ENCODE data around the gene MACROD1.
A peak's percentile ranks its signal among the peaks of the same experiment; 100 is the strongest.

Gene MACROD1

DNA sequence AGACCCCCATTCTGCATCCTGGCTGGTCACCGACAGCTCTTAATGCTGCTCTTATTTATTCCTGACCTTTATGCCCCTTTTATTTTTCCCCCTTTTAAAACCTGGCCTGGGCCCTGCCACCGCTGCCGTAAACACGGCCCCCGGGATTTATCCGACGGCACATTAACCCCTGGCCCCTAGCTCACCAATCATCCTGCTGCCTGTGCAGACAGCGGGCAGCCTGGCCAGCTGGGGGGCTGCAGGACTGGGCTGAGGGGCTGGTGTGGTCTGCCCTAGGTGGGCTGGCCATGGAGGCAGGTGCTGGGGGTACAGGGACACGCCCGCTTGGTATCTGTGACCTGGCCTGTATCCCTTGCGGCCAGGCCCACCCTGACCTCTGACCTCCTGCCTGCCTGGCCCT lies 151.6 kb downstream of the MACROD1 start:
- no peak for DNase-seq (ENCODE audit: low read depth)

DNA sequence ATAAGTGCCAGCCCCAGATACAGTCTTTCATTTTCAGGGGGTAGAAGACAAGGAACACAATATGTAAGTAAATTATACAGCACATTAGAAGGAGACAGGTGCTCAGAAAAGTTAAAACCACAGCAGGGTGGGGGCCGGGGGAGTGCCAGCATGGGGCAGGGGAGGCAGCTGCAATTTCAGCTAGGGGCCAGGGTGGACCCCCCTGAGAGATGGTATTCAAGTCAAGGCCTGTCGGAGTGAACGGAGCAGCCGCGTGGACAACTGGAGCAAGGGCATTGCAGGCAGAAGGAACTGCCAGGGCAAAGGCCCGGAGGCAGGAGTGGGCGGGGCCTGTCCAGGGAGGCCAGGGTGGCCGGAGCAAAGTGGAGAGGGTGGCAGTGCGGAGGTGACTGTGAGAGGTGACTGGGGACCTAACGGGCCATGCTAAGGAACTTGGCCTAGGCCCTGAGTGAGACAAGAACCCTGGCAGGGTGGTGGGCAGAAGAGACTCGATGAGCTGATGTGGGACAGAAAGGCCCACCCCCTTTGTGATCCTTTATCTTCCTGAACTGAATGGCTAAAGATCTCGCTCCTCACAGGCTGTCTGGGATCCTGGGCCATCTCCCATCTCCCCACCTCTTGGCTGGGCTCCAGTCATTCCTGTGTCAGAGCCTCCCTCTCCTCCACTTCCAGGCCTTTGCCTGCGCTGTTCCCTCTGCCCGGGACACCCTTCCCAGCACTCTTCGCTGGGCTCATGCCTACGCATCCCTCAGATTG lies 152.6 kb downstream of the MACROD1 start:
- DNase-seq (ENCODE audit: low read depth) = no peak

GRCh38 chr11:64011371-64011770 lies 154.5 kb downstream of the MACROD1 start:
- DNase-seq (ENCODE audit: low read depth) = no peak

- DNase-seq (ENCODE audit: low read depth) = no peak
These were observed 155.1 kb downstream of the MACROD1 start for GRCh38 chr11:64010783-64011182.

- DNase-seq (ENCODE audit: low read depth) = no peak
These were observed 156.2 kb downstream of the MACROD1 start for GRCh38 chr11:64009710-64010109.

GRCh38 chr11:64008914-64009633 lies 156.8 kb downstream of the MACROD1 start:
- DNase-seq (ENCODE audit: low read depth) = no peak

GRCh38 chr11:64008283-64008913 lies 157.5 kb downstream of the MACROD1 start:
- no peak for DNase-seq (ENCODE audit: low read depth)

DNA sequence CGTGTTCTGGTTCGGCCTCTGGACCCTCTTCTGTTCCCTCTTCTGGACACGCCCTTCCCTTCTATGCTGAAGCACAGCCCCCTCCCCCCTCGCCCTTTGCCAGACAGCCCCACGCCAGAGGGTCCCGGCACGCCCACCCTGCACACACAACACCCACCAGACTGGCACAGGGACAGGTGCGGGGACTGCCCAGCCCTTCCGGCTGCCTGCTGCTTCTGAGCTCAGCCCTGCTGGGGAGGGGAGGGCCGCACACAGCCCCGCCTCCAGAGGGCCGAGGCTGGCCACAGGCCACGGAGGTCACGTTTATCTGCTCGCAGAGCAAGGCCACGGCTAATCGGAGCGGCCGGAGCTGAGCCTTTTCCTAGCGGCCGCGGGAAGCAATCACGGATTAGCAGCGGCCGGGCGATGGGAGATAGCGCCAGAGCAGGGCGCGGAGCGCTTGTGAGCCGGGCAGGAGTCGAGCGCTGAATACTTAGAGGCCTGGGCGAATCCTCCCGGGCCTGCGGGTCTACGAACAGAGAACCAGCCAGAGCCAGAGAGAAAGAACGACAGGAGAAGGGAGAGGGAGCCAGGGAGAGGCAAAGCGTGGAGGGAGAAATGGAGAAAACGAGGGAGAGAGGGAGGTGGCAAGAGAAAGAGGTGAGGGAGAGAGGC lies 158.2 kb downstream of the MACROD1 start:
- peak; percentile 61 for DNase-seq (ENCODE audit: low read depth)

- peak; percentile 76 for DNase-seq (ENCODE audit: low read depth)
These were observed 158.7 kb downstream of the MACROD1 start for GRCh38 chr11:64007160-64007628.

DNA sequence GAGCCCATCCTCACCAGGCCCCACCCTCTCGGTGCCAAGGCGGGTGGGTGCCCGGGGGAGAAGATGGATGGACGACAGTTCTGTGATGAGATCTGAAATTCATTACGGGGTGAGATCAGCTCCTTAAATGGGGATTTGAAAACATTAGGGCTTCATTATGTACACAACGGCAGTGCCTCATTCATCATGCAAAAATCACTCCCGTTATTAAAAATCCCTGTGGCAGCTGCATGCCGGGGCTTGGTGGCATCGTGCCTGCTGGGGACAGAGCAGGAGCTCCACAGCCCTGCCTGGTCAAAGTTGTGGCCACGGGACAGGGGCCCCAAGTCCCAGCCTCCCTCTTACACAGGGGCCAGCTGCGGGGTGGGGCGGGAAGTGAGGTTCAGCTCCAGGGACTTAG lies 159.5 kb downstream of the MACROD1 start:
- no peak for DNase-seq (ENCODE audit: low read depth)

GRCh38 chr11:64005691-64006090 lies 160.2 kb downstream of the MACROD1 start:
- no peak for DNase-seq (ENCODE audit: low read depth)

- DNase-seq (ENCODE audit: low read depth) = no peak
These were observed 161.3 kb downstream of the MACROD1 start for GRCh38 chr11:64004590-64004984.

DNA sequence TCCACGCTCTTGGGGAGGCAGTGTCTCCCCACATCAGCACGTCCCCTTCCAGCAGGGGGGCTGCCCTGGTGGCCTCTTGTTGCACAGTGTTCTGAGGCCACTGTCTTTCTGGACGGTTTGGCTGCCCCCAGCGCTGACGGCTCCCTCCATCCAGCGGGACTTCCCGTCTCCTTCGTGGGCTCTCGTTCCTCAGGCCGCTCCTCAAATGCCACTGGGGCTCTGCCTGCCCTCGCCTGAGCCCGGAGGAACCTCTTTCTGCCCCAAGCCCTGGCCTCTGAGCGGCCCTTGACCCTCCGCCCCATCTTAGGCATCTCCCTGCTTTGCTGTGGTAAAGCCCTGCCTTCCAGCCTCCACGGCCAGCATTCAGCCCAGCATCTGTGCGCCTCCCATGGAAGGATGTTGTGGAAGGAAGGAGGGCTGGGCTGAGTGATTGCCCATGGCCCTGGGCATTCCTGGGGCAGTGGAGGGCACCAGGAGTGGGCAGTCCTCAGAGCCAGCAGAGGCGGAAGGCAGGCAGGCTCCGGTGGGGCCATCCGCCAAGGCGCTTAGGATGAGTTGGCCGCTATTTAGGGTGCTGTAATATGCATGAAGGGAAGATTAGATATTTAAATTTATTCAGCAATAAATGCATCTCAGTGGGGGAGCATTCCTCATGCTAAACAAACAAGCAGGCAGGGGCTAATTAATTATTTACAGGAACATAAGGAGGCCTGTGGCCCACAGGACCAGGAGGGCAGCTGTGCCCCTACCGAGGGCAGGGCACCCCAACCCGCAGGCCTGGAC lies 161.9 kb downstream of the MACROD1 start:
- DNase-seq (ENCODE audit: low read depth) = no peak

DNA sequence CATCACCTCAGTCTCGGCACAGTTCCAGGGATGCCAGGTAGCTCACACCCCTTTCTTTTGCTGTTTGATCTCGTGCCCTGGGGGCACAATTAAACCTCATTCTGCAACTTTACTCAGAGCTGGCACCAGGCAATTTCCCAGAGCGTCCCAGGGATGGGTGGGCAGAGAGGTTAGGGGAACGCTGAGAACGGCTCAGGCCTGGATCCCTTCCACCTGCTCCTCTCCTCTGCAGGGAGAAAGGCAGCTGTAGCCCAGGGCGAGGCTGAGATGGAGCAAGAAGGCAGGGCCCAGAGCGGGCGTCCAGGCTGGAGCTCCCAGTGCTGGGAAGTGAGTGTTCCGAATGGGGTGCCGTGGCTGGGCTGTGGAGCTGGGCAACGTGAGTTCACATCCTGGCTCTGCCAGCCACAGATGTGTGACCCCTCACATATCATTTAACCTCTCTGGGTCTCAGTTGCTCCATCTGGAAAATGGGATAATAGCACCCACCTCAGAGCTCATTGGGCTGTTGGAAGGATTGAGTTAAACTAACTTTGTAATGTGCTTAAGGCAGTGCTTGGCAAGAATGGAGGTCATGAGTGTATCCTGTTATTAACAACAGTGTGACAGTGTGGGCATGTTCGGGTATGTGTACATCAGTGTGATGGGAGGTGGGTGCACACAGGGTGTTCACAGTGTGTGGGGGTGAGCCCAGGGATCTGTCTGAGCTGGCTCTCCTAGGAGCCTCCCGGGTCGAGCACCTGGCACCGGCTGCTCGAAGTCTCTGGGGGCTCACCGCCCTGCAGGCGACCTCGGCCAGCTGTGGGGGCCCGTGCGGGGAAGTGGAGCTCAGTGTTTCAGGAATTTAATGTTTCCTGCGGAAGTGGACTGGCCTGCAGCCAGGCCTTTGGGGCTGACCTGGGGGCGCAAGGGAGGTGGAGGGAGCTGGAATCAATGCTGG lies 164.2 kb downstream of the MACROD1 start:
- peak; percentile 30 for DNase-seq (ENCODE audit: low read depth)

- no peak for DNase-seq (ENCODE audit: low read depth)
These were observed 165.0 kb downstream of the MACROD1 start for GRCh38 chr11:64000740-64001483.

DNA sequence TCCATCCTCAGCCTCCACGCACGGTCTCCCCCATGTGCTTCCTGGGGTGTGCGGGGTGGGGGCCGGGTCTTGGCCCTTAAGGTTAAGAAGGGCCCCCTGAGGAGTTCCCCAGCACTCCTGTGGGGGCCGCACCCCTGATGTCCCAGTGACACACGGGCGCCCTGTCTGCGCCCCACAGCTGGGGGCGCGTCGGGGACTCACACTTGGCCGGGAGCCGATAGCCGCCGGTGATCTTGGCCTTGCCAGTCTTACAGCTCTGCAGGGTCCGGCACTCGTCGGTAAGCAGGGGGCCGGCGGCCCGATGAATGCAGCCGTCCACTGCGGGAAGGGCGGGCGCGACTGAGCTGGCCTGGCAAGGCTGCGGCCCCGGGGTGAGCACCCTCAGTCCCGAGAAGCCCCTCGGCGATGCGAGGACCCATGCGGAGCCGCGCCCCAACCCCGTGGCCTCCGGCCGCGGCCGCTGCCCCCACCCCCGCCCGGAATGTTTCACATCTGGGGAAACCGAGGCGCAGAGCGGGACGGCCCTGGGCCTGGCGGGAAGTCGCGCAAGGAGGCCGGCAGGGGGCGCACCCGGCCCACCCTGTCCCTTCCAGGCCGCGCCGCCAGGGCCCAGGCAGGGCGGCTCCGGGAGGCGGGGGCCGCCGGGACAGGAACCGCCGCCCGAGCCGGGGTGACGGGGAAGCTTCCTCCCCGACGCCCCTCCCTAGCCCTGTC lies 165.7 kb downstream of the MACROD1 start:
- DNase-seq (ENCODE audit: low read depth) = peak; percentile 73

DNA sequence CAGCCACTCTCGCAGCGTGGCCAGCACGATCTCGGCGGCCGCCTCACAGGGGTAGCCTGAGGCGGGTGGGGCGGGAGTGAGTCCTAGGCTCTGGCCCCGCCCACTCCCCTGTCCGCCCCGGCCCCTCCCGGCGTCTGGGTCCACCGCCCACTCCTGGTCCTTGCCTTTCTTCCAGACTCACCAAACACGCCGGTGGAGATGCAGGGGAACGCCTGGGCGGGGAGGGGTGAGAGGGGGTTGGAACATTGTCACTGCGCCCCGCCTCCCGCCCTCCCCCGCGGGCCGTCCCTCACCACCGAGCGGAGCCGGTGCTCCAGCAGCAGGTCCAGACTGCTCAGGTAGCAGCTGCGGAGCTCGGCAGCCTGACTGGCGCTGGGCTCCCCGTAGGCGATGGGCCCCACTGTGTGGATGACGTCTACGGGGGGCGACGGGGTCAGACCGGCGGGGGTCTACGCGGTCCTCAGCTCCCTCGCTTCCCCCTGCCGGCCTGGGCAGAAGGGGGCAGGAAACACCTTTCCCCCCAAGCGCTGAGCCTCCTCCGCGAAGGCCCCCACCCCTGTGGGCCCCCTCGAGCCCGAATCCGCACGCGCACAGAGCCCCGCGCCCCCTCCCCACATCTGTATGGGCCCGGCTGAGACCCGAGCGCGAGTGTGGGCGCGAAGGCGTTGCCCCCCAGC lies 166.4 kb downstream of the MACROD1 start:
- DNase-seq (ENCODE audit: low read depth) = peak; percentile 54

DNA sequence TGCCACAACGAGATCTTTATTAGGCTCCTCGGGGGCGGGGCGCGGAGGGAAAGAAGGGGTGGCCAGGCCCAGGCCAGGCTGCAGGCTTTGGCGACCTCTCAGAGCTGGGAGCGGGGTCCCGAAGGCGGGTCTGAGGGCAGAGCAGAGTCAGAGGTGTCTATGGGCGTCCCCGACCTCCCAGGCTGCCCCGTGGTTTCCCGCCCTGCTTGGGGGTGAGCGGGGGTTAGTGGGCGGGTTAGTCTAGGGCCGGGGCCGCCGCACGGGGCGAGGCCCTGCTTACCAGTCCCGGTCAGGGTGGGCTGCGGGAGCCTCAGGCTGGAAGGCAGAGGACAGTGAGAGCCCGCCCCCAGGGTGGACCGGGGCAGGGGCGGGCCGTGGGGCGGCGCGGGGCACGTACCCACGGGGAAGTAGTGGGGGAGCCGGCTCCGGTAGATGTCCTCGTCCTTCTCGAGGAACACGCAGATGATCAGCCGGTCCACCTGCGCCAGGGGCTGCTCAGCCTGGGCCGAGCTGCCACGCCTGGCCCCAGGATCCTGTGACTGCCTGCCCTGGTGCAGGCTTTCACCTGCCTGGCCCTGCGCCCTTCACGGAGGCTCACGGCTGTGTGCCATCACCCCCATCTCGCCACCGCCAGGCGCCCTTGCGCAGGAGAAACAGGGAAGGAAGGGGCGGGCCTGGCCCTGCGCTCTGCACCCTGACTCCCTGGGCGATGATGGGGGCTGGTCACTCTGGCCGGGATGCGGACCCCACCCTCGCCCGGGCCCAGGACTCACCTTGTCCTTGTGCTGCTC lies 167.2 kb downstream of the MACROD1 start:
- DNase-seq (ENCODE audit: low read depth) = no peak
